ENCODE data around the gene LCNL1. TPM values are rescaled to one million over a fixed set of nuclear protein-coding genes. Genes with fewer than 3 reads are reported as not detected.

LCNL1 gene
- total RNA-seq, 4 donors from 2014 or later: 0.28 to 0.83 TPM; not detected in 2

DNA sequence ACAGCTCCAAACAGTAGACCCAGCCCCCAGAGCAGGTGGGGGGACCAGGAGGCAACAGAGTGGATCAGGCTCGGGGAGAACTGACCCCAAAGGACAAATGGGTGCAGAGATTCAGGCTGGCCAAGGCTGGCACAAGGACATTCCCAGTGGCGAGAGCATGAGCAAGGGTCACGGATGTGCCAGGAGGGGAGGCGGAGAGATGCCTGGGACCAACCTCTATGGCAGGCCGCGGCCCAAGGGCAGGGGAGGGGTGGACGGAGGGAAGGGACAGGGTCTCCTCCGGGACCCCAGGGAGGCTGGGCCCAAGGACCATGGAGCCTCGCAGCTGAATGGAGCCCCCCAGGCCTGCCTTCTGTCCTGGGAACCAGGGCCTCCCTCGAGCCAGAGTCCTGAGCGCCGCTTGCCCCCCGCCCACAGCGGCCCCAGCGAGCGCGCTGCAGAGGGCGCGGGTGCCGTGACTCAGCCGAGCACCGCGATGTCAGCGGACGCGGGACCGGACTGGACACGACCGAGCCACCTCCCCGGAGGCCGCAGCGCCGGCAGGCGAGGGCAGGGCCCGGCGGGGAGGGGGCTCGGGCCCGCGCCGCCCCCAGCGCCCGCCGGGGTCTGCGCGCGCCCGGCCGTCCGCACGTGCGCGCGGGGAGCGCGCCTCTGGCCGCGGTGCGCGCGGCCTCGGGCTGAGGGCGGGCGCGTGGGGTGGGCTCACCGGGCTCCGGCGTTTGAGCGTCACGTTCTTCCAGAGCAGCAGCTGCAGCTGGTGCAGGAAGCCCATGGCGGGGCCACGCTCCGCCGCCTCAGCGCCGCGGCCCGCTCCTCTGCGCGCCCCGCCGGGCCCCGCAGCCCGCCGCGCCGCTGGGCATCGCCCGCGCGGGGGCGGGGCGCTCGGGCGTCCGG is 44.8 kb downstream of the LCNL1 start, which contains the start of gene ABCA2:
Gene ABCA2 (minus strand): TSS at position 869 of the 894 bp plus-strand sequence. CDS start 97 bp downstream, at position 772.
- H3K4me3 ChIP-seq: peak within 1 kb of the TSS; percentile 50 to 86 (median 74)
- H3K27me3 ChIP-seq: no peaks in the 10 kb centered on the region
- no peaks in the 10 kb centered on the region for H3K36me3 ChIP-seq
- no peaks in the 10 kb centered on the region for H3K9me3 ChIP-seq
- no peak for DNase-seq
- peaks cover 21 to 80% (median 46%) of the 10 kb centered on the region in 4 donors for H3K4me1 ChIP-seq
- TF ChIP-seq POLR2A (IDR thresholded peaks at IDR 0.05): no peak
- TF ChIP-seq, protein P1, sequence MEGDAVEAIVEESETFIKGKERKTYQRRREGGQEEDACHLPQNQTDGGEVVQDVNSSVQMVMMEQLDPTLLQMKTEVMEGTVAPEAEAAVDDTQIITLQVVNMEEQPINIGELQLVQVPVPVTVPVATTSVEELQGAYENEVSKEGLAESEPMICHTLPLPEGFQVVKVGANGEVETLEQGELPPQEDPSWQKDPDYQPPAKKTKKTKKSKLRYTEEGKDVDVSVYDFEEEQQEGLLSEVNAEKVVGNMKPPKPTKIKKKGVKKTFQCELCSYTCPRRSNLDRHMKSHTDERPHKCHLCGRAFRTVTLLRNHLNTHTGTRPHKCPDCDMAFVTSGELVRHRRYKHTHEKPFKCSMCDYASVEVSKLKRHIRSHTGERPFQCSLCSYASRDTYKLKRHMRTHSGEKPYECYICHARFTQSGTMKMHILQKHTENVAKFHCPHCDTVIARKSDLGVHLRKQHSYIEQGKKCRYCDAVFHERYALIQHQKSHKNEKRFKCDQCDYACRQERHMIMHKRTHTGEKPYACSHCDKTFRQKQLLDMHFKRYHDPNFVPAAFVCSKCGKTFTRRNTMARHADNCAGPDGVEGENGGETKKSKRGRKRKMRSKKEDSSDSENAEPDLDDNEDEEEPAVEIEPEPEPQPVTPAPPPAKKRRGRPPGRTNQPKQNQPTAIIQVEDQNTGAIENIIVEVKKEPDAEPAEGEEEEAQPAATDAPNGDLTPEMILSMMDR (IDR thresholded peaks at IDR 0.05): no peak
- peak within 1 kb of the TSS; percentile 53 to 78 (median 70) for H3K27ac ChIP-seq

GRCh38 chr9:137028263-137029057 is 45.7 kb downstream of the LCNL1 start:
- H3K36me3 ChIP-seq: no peaks in the 10 kb centered on the region
- peak overlapping the region; percentile 53 to 78 (median 70) for H3K27ac ChIP-seq
- H3K4me3 ChIP-seq: peak overlapping the region; percentile 50 to 86 (median 74)
- TF ChIP-seq POLR2A (IDR thresholded peaks at IDR 0.05): no peak
- TF ChIP-seq, protein P1 (IDR thresholded peaks at IDR 0.05): peak; percentile 46 to 68 (median 62)
- H3K4me1 ChIP-seq: peaks cover 14 to 71% (median 48%) of the 10 kb centered on the region in 4 donors
- H3K9me3 ChIP-seq: no peaks in the 10 kb centered on the region
- no peaks in the 10 kb centered on the region for H3K27me3 ChIP-seq
- peak; percentile 75 to 87 (median 85) for DNase-seq

- H3K36me3 ChIP-seq: no peaks in the 10 kb centered on the region
- H3K27ac ChIP-seq: peak overlapping the region in 3 of 4 donors; percentile 69 to 78 (median 72)
- H3K9me3 ChIP-seq: no peaks in the 10 kb centered on the region
- peak; percentile 82 to 91 (median 85) for DNase-seq
- H3K4me1 ChIP-seq: peaks cover 14 to 67% (median 49%) of the 10 kb centered on the region in 4 donors
- H3K4me3 ChIP-seq: peak overlapping the region; percentile 50 to 86 (median 74)
- TF ChIP-seq, protein P1 (IDR thresholded peaks at IDR 0.05): peak; percentile 68 to 84 (median 78)
- TF ChIP-seq POLR2A (IDR thresholded peaks at IDR 0.05): no peak
- no peaks in the 10 kb centered on the region for H3K27me3 ChIP-seq
These were observed 46.5 kb downstream of the LCNL1 start for GRCh38 chr9:137029058-137029936.

GRCh38 chr9:137030006-137030405 is 47.2 kb downstream of the LCNL1 start:
- H3K27ac ChIP-seq: peak overlapping the region in 1 of 4 donors; percentile 78
- peak overlapping the region in 1 of 4 donors; percentile 24 for H3K4me3 ChIP-seq
- H3K9me3 ChIP-seq: no peaks in the 10 kb centered on the region
- H3K4me1 ChIP-seq: peaks cover 14 to 73% (median 56%) of the 10 kb centered on the region in 4 donors
- no peaks in the 10 kb centered on the region for H3K27me3 ChIP-seq
- DNase-seq: no peak
- TF ChIP-seq, protein P1 (IDR thresholded peaks at IDR 0.05): no peak
- no peak for TF ChIP-seq POLR2A (IDR thresholded peaks at IDR 0.05)
- H3K36me3 ChIP-seq: no peaks in the 10 kb centered on the region

Measured in Peyer's patch (tissue), 4 donors.